EH (cell line): ENCODE measurements around the gene PPM1H.

Experiments
- DNase-seq: peaks from one replicate; pipeline ENCODE4 v3.0.0-alpha.2; 2015; ENCODE audit warnings: low read depth

Gene PPM1H

DNA sequence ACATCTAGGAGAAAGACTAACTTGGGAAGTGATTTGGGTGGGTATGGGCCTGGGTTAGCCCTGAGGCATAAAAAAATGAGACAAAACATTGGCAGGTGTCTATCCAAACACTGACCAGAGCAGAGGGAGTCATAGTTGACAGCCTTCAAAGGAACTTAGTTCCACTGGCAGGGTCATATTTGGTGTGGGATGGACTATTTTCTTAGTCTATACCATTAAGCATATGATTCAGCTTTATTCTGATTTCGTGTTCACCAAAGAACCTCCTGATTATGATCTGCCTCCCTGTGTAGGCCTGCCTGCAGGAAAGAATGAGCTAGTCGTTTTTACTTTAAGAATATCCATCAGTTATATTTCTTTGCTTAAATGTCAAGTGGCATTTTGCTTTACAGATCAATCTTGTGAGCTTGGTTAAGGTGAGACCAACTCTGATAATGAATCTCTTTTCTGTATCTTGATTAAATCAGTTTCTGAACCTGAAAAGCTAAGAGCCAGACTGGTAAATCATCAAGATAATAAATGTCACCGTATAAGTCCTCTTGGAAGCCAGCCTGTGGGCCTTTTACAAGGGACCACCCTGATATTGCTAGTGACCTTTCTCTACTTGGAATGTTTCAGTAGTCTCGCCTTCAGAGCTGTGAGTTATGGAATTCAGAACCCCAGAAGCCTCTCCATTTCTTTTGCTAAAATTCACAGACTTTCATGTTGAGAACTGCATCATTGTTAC lies 285.4 kb downstream of the PPM1H start:
- no peak for DNase-seq

DNA sequence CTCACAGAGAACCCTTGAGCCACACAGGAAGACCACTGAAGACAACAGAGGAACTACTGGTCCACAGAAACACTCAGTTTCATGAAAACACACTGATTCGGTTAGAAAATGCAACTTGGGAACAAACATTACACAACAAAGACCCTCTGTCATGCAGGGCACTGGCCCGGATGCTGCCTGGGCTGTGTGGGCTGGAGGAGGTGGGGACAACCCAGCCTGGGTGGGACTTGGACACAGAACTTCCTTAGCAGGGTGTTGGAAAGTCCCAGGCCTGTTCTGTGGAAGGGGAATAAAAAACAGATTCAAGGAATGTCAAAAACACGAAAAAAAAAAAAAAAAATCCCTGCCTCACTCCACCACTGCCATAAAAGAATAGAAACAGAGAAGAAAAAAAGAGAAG lies 287.4 kb downstream of the PPM1H start:
- DNase-seq, result no peak

DNA sequence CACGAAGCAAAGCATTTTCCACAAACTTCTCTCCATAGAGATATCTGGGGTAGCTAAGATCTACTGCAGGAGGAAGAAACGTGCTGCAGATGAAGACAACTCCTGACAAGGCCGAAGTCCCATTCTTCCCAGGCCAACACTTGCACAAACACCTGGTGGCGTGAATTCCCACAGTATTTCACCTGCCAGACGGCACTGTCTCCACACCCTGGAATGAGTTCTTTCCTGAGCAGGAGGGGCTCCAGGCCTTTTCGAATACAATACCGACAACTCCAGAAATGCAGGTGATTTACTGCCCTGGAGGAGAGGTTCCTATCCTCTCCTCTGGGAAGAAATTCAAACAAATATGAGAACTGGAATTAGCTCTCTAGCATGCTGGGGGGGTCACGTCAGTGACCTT lies 288.4 kb downstream of the PPM1H start:
- DNase-seq, result no peak

DNA sequence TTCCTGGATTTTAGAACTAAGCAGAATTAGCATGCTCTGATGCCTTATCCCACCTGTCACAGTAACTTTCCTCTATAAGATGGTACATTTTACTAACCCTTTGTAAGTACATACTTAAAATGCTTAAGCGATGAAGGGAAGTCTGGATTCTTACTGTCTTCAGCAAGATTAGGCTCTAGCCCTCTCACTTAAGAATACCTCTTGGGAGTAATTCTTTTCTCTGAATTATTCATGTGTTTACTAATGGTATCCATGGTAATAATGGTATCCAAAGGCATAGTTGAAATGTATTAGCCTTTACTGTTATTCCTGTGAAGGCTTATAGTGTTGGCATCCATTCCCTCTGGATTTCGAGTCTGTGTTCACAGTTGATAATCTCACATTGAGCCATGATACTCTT lies 291.5 kb downstream of the PPM1H start:
- peak; percentile 18 for DNase-seq

DNA sequence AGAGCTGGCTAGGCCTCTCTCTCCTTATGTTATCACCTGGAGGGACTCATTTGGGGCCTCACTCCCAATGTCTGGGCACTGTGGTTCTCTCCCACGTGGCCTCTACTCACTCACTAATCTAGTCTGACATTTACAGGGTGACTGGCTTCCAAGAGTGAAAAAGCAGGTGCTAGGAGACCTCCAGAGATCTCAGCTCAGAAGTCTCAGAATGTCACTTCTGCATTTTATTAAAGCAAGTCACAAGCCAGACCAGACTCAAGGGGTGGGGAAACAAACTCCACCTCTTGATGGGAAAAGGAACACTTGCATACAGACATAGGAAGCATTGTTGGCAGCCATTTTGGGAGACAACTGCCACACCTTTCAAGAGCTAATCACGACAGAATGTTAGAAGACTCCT lies 292.5 kb downstream of the PPM1H start:
- no peak for DNase-seq

DNA sequence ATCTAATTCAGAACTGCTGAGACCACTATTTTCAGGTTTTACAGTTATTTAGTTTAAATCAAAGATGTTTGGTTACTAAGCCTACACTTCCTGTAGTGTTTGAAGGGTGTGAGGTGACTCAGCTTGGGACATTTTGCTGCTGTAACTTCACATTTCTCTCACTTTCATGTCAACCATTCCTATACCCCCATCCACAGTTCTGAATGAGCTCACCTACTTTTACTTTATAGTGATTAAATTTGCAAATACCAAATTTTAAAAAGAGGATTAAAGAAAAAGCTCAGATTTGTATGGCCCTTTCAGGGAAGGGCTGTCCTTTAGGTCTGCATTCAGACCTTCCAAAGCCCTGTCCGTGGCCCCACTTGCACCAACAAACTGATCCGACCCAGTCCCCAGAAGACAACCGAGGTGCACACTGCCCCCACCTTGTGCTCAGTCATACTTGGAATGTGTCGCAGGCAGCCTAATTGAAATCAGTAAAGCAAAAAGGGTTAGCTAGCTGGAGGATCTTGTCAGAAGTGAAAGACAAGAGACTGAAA lies 294.0 kb downstream of the PPM1H start:
- DNase-seq, result peak; percentile 70

DNA sequence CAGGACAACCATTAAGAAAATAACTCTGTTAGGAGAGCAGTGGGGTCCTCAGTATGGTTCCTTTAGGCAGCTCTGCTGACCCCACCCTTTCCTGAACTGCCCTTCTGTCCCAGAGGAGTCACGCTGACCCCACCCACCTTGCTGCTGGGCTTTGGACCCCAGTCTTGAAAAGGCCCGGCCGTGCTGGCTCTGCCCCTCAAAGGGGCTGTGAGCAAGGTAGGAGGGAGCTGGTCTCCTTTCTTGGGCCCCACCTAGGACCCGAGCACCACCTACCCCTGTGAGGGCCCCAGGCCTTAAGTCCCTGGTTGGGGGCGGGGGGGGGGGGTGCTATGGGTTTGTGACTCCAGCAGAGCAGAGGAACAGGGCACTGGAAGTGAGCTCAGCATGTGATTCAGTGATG lies 297.3 kb downstream of the PPM1H start:
- no peak for DNase-seq

DNA sequence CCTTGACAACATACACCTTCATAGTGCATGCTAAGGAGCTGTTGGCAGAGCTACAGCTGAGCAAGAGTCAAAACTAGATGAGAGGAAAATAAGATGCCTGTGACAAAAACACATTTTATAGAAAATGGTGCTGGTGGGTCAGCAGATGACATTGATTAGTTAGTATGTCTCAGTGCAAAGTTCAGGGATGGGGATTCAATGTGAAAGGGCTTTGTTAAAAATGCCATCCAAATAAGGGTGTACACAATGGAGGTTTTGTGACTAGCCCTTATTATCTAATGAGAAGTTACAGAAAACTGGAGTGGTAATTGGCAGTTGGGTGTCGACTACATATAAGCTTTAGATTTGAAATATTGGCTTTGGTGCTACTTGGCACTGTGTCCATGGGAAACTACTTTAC lies 299.3 kb downstream of the PPM1H start:
- DNase-seq, result no peak

DNA sequence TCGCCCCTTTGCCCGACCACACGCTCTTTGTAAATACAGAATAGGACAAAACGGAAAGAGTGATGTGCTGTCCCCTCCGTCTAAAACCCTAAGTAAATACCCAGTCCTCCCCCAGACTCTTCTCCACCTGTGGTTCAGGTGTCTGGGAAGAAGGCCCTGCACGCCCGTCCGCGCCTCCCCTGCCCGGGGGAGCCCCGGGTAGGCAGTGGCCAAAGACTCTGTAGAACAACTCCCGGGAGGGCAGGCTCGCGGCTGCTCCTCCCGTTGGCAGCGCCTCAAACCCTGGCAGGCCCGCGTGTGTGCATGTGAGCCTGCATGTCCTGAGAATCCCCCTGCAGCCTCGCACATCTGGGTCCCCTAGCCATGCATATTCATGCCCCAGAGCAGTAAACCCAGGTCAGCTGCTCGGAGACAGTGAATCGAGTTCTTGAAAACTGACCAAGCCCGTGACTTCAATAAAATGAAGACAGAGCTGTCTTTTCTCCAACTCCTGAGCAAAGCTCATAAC lies 302.5 kb downstream of the PPM1H start:
- peak; percentile 35 for DNase-seq

DNA sequence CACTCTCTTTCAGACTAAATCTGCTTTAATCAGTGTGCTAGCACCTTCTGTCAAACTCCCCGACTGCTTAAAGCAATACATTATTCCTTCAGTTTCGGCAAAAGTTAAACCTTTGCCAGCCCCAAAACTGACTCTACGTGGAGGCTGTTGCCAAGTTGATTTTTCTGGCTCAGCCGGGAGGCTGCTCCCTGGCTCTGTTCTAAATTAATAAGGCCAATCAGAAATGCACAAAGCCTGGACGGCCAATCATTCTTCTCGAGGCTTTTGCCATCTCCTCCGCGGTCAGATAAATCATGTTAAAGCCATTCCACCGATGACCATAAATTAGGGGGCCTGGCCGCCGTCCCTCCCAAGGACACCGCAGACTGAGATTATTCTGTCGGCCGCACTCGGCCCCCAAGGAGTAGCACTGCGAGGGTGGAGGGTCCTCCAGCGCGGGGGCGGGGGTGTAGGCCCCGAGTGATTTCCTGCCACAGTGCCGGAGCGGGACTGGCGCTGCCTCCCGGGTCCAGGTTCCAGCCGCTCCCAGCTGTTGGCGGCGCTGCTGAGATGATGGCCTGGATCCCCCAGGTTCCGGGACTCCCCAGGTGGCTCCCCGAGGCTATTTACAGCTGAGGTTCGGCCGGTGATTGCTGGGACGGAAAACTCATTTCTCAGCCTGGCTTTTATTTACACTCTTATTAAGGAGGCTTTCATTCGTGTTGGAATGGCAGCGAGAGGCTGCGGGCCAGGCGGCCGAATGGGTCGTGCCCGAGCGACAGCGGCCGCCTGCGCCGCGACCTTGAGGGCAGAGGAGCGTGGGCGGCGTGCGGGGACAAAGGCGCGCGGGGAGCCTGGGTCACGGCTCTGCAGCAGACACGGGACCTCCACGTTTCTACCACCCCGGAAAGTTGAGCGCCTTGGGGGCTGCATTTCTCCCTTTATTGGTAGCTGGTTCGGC lies 303.2 kb downstream of the PPM1H start:
- peak; percentile 85 for DNase-seq

DNA sequence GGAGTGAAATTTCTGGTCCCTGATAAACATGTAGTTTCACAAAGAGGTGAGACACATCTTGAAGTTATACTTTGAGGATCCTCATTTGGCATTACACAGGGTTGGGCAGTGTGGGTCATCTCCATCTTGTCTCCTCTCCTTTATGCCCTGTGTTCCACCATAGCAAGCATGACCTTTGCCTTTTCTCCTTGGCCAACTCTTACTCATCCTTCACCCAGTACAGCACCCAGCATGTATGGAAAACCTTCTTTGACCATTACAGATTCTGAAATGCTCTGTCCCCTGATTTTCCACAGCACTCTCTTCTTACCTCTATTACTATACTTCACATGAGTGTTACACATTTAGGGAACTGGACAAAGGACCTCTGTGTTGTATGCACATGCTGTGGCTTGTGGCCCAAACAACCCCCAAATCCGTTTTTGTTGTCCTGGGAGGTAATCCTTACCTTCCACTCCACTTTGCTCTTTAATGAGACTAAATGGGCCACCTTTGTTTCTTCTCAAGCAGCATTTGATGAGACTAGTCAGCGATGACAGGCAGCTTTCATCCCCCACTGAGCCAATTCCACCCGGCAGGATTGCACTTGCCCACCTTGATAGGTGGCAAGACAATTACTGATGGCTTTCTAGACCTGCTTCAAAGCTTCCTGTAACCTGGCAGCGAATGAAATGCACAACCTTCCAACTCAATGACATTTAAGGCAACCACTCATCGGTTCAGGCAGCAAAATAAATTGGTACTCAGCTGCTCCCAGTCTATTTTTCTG lies 304.8 kb downstream of the PPM1H start:
- no peak for DNase-seq

DNA sequence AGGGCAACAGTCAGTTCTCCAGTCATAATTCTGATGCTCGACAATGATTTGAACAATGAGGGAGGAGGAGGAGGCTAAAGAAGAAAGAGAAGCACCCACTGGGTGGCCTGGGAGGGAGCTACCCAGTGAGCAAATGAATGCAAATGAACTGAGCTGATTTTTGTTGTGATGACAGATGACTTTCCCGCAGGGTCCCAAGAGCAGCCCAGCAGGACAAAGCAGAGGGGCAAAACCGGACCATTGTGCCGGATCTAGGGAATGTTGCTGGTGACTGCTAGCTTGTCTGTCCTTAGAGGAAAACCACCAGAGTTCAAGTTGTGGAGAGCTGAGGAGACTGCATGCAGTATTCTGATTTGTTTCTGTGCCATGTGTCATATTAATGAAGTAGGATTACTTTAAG lies 305.5 kb downstream of the PPM1H start:
- DNase-seq, result no peak

DNA sequence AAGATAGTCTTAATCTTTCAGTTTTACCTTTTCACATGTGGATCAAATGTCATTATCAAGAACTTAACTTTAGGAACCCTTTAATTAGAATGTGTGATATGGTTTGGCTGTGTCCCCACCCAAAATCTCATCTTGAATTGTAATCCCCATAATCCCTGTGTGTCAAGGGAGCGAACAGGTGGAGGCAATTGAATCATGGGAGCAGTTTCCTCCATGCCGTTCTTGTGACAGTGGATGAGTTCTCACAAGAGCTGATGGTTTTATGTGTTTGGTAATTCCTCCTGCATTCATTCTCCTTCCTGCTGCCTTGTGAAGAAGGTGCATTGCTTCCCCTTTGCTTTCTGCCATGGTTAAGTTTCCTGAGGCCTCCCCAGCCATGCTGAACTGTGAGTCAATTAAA lies 307.8 kb downstream of the PPM1H start:
- DNase-seq, result no peak

DNA sequence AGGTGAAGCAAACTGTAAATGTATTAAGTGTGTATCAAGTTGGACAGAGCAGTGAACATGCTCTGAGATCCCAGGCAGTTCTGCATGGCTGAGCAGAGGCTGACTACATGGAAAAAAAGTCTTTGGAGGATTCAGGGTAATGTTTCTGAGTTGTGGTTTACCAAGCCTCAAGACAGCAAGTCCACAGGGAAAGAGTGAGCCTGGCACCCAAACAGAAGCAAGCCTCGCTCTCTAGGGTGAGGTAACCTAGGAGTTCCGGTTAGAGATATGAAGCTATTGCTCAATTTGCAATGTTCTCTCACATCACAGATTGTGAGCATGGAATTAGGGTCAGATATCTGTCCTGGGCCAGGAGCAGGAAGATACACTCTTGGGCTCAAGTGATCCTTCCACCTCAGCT lies 309.7 kb downstream of the PPM1H start:
- no peak for DNase-seq

DNA sequence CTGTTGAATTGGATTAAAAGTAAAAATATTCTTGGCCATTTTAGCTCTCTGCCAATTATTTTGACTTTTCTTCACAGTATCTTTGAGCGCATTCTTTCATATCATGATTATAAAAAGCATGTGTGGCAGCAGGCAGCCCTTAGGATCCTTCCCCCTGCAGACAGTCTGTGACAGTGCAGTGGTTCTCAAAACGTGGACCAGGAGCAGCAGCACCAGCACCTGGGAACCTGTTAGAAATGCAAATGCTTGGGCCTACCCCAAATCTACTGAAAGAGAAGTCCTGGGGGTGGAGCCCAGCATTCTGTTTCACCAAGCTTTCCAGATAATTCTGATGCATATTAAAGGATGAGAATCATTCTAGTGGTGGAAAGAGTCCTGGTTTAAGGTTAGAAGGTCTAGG lies 312.8 kb downstream of the PPM1H start:
- DNase-seq, result no peak

DNA sequence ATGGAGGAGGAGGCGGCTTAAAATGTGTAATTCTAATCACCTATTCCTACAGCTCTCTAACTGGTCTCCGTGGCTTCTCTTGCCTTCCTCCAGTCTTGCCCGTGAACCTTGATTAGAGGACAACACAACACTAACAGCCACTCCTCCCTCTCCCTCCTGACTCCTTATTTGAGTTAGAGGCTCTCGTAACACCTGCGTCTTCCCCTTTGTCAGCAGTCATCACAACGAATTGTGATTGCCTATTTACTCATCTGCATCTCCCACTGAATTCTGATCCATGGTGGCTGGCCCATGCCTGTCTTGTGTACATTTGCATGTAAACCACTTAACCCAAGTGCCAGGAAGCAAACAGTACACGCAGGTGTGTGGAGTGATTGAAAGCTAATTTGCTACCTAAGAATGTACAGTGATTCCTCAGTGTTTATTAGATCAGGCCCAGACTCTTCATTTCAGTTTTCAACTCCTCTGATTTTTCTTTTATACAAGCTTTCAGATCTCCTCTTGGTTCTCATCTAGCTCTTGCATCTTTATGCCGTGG lies 313.8 kb downstream of the PPM1H start:
- no peak for DNase-seq

DNA sequence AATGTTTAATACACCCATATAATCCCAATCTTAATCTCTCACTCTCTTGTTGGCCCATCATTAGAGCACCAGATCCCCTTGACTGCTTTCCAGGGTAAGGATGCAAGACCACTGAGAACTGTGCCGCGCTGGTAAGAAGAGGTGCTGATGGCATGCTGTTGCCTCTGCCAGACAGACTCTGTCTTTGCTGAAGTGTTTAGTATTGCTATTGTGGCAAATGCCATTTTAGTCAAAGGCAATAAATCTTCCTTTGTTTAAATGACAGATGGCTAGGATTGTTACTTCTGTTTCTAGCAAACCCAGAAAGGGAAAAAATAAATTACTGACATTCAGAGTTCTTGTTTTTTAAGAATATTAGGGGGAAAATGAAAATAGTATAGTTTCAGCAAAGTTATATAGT lies 316.0 kb downstream of the PPM1H start:
- DNase-seq, result no peak

DNA sequence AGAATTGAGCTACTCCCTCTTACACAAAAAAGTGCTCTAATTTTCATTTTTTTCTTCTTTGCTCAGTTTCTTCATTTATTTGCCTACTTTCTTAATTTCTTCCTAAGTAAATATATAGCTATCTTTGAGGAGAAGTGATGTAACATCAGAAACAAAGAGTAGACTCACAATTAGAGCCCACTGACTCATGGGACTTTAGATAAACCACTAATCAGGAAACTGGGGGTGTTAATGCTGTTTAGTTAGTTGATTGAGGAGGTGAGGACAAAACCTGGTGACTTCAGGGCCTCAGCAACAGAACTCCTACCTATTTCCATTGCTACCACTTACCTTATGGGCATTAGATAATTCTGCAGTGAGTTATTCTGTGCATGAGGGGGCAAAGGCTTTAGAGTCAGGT lies 316.6 kb downstream of the PPM1H start:
- DNase-seq, result no peak

DNA sequence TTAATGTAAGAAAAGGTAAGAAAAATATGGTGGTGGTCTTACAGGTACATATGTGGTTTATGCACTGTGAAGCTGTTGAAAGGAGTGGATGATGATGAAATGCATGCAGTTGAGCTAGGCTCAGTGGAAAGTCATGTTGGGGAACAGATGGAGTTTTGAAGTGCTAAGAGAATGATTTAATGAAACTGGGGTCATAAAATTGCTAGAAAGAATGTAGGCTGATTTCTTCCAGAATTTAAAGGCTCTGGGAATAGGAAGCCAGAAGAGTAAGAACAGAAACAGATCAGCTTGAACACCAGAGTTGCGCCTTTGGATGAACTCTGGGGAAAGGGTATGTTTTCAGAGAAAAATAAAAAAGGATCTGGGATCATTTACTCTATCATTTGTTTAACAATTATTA lies 321.9 kb downstream of the PPM1H start:
- no peak for DNase-seq

DNA sequence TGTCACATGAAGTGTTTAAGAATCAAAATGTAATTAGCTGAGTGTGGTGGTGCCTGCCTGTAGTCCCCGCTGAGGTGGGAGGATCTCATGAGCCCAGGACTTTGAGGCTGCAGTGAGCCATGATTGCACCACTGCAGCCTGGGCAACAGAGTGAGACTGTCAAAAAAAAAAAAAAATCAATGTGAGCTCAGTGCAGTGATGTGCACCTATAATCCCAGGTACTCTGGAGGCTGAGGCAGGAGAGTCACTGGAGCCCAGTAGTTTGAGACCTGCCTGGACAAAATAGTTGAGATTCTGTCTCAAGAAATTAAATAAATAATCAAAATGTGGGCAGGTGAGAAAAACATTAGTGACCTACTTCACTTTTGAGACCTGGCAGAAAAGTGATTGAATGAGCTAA lies 328.3 kb downstream of the PPM1H start:
- DNase-seq, result no peak

DNA sequence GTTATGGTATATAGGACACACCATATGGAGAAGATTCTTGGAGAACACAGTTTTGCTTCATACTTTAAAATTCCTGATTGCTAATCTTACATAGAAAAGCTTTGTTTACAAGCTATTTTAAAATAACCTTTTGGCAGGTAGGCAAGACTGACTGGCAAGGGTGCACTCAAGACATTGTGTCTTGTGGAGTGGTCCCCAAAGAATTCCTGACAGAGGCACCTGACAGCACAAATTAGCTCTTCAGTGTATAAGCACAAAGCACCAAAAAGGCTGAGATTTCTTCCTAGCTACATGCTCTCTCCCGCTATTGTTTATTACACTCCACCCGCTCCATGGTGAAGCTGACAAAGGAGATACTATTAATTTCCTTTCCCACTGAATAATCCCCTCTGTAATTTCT lies 329.0 kb downstream of the PPM1H start:
- DNase-seq, result no peak

DNA sequence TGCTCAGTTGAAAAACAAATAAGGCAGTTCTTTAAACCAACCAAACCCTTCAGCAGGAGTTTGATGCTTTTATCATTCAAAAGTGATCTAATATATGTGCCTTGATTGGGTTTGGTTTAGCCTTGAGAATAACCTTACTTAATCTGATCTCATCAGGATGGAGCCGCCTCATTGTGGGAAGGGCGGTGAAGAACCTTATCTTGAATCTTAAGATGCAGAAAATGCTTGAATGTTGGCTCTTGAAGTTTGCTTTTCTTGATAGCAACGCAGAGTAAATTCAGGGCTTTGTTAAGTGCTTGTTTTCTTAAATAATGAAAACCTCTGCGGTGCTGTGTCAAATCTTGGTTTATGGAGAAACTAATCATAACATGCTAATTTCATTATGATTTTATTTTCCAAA lies 330.1 kb downstream of the PPM1H start:
- DNase-seq, result peak; percentile 57
